ENCODE results near the gene CCDC40. TPM values are rescaled to one million over a fixed set of nuclear protein-coding genes. Genes with fewer than 3 reads are reported as not detected.
A peak's percentile ranks its signal among the peaks of the same experiment; 100 is the strongest.

Gene CCDC40
- total and polyA plus RNA-seq, 2 of the 13 experiments (the other 11 are each of a cell fraction or from before 2014, with no cell fraction given) = 4.1 to 5.5 TPM

DNA sequence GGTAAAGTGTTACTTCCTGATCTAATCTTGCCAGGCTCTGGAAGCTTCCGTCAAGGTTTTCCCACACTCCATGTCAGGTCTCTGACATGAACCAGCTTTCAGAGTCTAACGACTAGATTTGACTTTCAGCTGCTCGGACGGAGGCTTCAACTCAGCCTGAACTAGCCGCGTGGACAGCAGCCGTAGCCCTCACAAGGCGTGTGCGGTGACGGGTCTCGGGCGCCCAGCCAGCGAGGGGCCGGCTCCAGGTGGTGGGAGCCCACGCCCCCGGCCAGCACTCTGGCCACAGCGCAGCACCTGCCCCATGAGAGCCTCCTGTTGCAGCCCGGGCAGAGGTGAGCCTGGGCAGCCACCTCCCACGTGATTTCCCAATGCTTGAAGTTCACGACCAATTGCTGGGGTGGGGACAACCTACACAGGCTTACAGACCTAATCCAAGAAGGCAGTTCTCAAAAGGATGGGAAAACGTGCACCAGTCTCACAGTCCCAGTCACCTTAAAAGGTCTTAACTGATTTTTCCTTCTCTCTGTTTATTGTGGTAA lies 46.3 kb upstream of the CCDC40 start:
- WGBS (ENCODE audit: low lambda C conversion rate) = 22% methylated on average over 19 of the region's 21 CpGs
- FAIRE-seq (peak; percentile 76), DNase-seq (ENCODE audit: low spot score) (peak; percentile 53), ATAC-seq (no peak)
- ChIA-PET POLR2A (interaction anchor here (1.0 to 10.9 kb wide), 6 partner anchors 64 to 247 kb away, joined by 3 to 333 read pairs (median 81); partner anchors contain the start of genes CBX4 and CBX8), CTCF (ENCODE audit: low intra/inter-chr PET ratio, low total read pairs) (no interaction called here)
- H3K4me1 ChIP-seq (ENCODE audit: insufficient read depth, low read length) = peaks cover 97% of the 10 kb centered on the region
- peak overlapping the region; percentile 90 for H3K27ac ChIP-seq (ENCODE audit: extremely low read length, insufficient read depth, low read length)
- intact Hi-C loops (cut with micrococcal nuclease; ENCODE audit: unreplicated experiment) (no loop called here), in situ Hi-C loops (cut with HindIII; ENCODE audit: extremely low pct_ligation_motif_present, low pct_unique_long_range_greater_than_20kb) (loop anchor here (5.0 kb wide), 3 partner anchors 63 to 178 kb away; partner anchors contain the start of gene CBX4)
- H3K4me3 ChIP-seq (replicated peaks in 1 of 3; ENCODE audit: insufficient read depth in 1 of 3, low read depth in 2 of 3, low read length in 3 of 3) = peak overlapping the region in 1 of 3 experiments; percentile 6; a peak in 1 of 6 replicates
- H3K9ac ChIP-seq (ENCODE audit: insufficient read depth, low read depth, low read length) = peak overlapping the region; percentile 73
- H3K4me2 ChIP-seq (ENCODE audit: low read depth, low read length) = peak overlapping the region; percentile 88
- peaks cover 11% of the 10 kb centered on the region for H3K79me2 ChIP-seq (ENCODE audit: insufficient read depth, low read length)
- no peaks in the 10 kb centered on the region for H3K36me3 ChIP-seq (replicated peaks in 1 of 2; ENCODE audit: control insufficient read depth in 1 of 2, insufficient read depth in 2 of 2, low read length in 2 of 2)
- no peak overlapping the region for H2AFZ ChIP-seq (ENCODE audit: low read length)
- no peaks in the 10 kb centered on the region for H3K27me3 ChIP-seq (ENCODE audit: control insufficient read depth in 1 of 2, insufficient read depth in 2 of 2, low read length in 2 of 2)
- H3K9me3 ChIP-seq (ENCODE audit: low read length) = no peaks in the 10 kb centered on the region
- no peaks in the 10 kb centered on the region for H4K20me1 ChIP-seq (ENCODE audit: insufficient read depth, low read length)
- no TSS peak for BruUV-seq (replicated peaks)
- TF ChIP-seq ZNF589 (CRISPR knock-in tag; conservative IDR thresholded peaks at IDR 0.05) = 0 out of 2 replicates have a peak, but pooled peaks have one; percentile 44
- no peak for TF ChIP-seq TOE1 (CRISPR knock-in tag; IDR thresholded peaks at IDR 0.05)
- 0 out of 2 replicates have a peak, but pooled peaks have one; percentile 48 for TF ChIP-seq ZNF264 (CRISPR knock-in tag; IDR thresholded peaks at IDR 0.05)
- TF ChIP-seq PITX1 (CRISPR knock-in tag; IDR thresholded peaks at IDR 0.05) = no peak; the same call in 1 of the 2 replicates
- TF ChIP-seq ZSCAN12 (CRISPR knock-in tag; IDR thresholded peaks at IDR 0.05) = no peak
- TF ChIP-seq, protein P1, sequence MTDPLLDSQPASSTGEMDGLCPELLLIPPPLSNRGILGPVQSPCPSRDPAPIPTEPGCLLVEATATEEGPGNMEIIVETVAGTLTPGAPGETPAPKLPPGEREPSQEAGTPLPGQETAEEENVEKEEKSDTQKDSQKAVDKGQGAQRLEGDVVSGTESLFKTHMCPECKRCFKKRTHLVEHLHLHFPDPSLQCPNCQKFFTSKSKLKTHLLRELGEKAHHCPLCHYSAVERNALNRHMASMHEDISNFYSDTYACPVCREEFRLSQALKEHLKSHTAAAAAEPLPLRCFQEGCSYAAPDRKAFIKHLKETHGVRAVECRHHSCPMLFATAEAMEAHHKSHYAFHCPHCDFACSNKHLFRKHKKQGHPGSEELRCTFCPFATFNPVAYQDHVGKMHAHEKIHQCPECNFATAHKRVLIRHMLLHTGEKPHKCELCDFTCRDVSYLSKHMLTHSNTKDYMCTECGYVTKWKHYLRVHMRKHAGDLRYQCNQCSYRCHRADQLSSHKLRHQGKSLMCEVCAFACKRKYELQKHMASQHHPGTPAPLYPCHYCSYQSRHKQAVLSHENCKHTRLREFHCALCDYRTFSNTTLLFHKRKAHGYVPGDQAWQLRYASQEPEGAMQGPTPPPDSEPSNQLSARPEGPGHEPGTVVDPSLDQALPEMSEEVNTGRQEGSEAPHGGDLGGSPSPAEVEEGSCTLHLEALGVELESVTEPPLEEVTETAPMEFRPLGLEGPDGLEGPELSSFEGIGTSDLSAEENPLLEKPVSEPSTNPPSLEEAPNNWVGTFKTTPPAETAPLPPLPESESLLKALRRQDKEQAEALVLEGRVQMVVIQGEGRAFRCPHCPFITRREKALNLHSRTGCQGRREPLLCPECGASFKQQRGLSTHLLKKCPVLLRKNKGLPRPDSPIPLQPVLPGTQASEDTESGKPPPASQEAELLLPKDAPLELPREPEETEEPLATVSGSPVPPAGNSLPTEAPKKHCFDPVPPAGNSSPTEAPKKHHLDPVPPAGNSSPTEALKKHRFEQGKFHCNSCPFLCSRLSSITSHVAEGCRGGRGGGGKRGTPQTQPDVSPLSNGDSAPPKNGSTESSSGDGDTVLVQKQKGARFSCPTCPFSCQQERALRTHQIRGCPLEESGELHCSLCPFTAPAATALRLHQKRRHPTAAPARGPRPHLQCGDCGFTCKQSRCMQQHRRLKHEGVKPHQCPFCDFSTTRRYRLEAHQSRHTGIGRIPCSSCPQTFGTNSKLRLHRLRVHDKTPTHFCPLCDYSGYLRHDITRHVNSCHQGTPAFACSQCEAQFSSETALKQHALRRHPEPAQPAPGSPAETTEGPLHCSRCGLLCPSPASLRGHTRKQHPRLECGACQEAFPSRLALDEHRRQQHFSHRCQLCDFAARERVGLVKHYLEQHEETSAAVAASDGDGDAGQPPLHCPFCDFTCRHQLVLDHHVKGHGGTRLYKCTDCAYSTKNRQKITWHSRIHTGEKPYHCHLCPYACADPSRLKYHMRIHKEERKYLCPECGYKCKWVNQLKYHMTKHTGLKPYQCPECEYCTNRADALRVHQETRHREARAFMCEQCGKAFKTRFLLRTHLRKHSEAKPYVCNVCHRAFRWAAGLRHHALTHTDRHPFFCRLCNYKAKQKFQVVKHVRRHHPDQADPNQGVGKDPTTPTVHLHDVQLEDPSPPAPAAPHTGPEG (CRISPR knock-in tag; IDR thresholded peaks at IDR 0.05) = 0 out of 2 replicates have a peak, but pooled peaks have one; percentile 73
- TF ChIP-seq, protein P2, sequence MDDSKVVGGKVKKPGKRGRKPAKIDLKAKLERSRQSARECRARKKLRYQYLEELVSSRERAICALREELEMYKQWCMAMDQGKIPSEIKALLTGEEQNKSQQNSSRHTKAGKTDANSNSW (CRISPR knock-in tag; IDR thresholded peaks at IDR 0.05; ENCODE audit: borderline replicate concordance) = no peak
- TF ChIP-seq ADNP (CRISPR knock-in tag; IDR thresholded peaks at IDR 0.05) = no peak
- TF ChIP-seq, protein P3, sequence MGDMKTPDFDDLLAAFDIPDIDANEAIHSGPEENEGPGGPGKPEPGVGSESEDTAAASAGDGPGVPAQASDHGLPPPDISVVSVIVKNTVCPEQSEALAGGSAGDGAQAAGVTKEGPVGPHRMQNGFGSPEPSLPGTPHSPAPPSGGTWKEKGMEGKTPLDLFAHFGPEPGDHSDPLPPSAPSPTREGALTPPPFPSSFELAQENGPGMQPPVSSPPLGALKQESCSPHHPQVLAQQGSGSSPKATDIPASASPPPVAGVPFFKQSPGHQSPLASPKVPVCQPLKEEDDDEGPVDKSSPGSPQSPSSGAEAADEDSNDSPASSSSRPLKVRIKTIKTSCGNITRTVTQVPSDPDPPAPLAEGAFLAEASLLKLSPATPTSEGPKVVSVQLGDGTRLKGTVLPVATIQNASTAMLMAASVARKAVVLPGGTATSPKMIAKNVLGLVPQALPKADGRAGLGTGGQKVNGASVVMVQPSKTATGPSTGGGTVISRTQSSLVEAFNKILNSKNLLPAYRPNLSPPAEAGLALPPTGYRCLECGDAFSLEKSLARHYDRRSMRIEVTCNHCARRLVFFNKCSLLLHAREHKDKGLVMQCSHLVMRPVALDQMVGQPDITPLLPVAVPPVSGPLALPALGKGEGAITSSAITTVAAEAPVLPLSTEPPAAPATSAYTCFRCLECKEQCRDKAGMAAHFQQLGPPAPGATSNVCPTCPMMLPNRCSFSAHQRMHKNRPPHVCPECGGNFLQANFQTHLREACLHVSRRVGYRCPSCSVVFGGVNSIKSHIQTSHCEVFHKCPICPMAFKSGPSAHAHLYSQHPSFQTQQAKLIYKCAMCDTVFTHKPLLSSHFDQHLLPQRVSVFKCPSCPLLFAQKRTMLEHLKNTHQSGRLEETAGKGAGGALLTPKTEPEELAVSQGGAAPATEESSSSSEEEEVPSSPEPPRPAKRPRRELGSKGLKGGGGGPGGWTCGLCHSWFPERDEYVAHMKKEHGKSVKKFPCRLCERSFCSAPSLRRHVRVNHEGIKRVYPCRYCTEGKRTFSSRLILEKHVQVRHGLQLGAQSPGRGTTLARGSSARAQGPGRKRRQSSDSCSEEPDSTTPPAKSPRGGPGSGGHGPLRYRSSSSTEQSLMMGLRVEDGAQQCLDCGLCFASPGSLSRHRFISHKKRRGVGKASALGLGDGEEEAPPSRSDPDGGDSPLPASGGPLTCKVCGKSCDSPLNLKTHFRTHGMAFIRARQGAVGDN (CRISPR knock-in tag; IDR thresholded peaks at IDR 0.05) = peak; percentile 97
- peak; percentile 84 for TF ChIP-seq SKI (IDR thresholded peaks at IDR 0.05; ENCODE audit: partially characterized antibody)
- peak; percentile 72; the same call in 1 of the 2 replicates for TF ChIP-seq NAIF1 (CRISPR knock-in tag; IDR thresholded peaks at IDR 0.05; ENCODE audit: borderline replicate concordance)
- TF ChIP-seq KMT2B (CRISPR knock-in tag; IDR thresholded peaks at IDR 0.05) = peak; percentile 63; the same call in 1 of the 2 replicates
- TF ChIP-seq YEATS4 (CRISPR knock-in tag; IDR thresholded peaks at IDR 0.05; ENCODE audit: borderline replicate concordance) = peak; percentile 74
- no peak for TF ChIP-seq ZEB1 (IDR thresholded peaks at IDR 0.05; ENCODE audit: insufficient replicate concordance, low read depth)
